HepG2 (cell line): Measurements from ENCODE around the gene DUSP9. TPM values are rescaled to one million over a fixed set of nuclear protein-coding genes. Genes with fewer than 3 reads are reported as not detected.

Source experiments
- ATAC-seq: fragments of 200-7000 bp; cut with Tn5 transposase; 3 replicates; pipeline ENCODE4 v1.9.1; 2020; ENCODE audit warnings: mild to moderate bottlenecking, moderate library complexity
- BruUV-seq: library from RNA; stranded (reverse); fragments of 400-500 nt; replicated peaks from 2 replicates; lab custom pipeline; 2021; lab: Mats Ljungman, UMichigan
- CTCF ChIA-PET: fragments of 300-600 bp; formaldehyde crosslinking; extraction: SDS; loops from one replicate; lab custom pipeline; 2021; ENCODE audit warnings: low total read pairs, inconsistent platforms, low intra/inter-chr PET ratio; lab: Yijun Ruan, JAX
- POLR2A ChIA-PET: fragments of 350-600 bp; sonication (Branson Sonifier 250); formaldehyde crosslinking; loops from one replicate; lab custom pipeline; 2020; ENCODE audit warnings: antibody characterized with exemption, inconsistent platforms; lab: Yijun Ruan, JAX
- DNase-seq: peaks from one replicate; pipeline ENCODE4 v3.0.0-alpha.2; 2015; ENCODE audit warnings: low spot score
- FAIRE-seq: peaks from 3 replicates; lab custom pipeline; 2011; peaks lifted over from hg19 to GRCh38; lab: Jason Lieb, UNC
- H2AFZ ChIP-seq: one replicate; pipeline ENCODE4 v1.6.1; 2011; ENCODE audit warnings: low read length, inconsistent platforms
- H3K27ac ChIP-seq: fragments of 300-600 bp; 3 replicates; pipeline ENCODE4 v1.8.0; 2011; ENCODE audit warnings: mixed run types, mild to moderate bottlenecking, mixed read lengths, low read length, inconsistent platforms; ENCODE audit not compliant: insufficient read depth; ENCODE audit errors: extremely low read length
- H3K27me3 ChIP-seq, 2 experiments: fragments of 200-600 bp in 1 of 2; 2 replicates in 1 of 2; 3 replicates in 1 of 2; pipeline versions ENCODE4 v1.6.0 to v1.8.0; 2011; ENCODE audit warnings: low read length in 2 of 2, mild to moderate bottlenecking in 2 of 2, moderate library complexity in 2 of 2, inconsistent platforms in 1 of 2; ENCODE audit not compliant: insufficient read depth in 2 of 2, control insufficient read depth in 1 of 2
- H3K36me3 ChIP-seq, 2 experiments: fragments of 200-600 bp in 1 of 2; replicated peaks in 1 of 2; 2 replicates in 1 of 2; 3 replicates in 1 of 2; pipeline versions ENCODE4 v1.5.1 to v1.8.0; 2011; ENCODE audit warnings: low read length in 2 of 2, inconsistent platforms in 1 of 2; ENCODE audit not compliant: insufficient read depth in 2 of 2, control insufficient read depth in 1 of 2
- H3K4me1 ChIP-seq: 2 replicates; pipeline ENCODE4 v1.5.1; 2012; ENCODE audit warnings: low read length, inconsistent platforms; ENCODE audit not compliant: insufficient read depth
- H3K4me2 ChIP-seq: 2 replicates; pipeline ENCODE4 v1.6.0; 2011; ENCODE audit warnings: low read depth, low read length, inconsistent platforms
- H3K4me3 ChIP-seq, 3 experiments: fragments of 200-600 bp in 1 of 3; sonication (generic), shearing (Covaris generic) in 1 of 3; replicated peaks in 1 of 3; 2 replicates each; pipeline ENCODE4 v1.5.1; 2011 to 2016; ENCODE audit warnings: low read length in 3 of 3, inconsistent platforms in 2 of 3, low read depth in 2 of 3, mild to moderate bottlenecking in 2 of 3, control low read depth in 1 of 3, mixed read lengths in 1 of 3; ENCODE audit not compliant: insufficient read depth in 1 of 3
- H3K79me2 ChIP-seq: one replicate; pipeline ENCODE4 v1.6.1; 2011; ENCODE audit warnings: low read length, inconsistent platforms; ENCODE audit not compliant: insufficient read depth
- H3K9ac ChIP-seq: 2 replicates; pipeline ENCODE4 v1.6.0; 2011; ENCODE audit warnings: mild to moderate bottlenecking, low read depth, low read length, inconsistent platforms; ENCODE audit not compliant: insufficient read depth
- H3K9me3 ChIP-seq: 2 replicates; pipeline ENCODE4 v1.5.1; 2012; ENCODE audit warnings: mild to moderate bottlenecking, low read length
- H4K20me1 ChIP-seq: 2 replicates; pipeline ENCODE4 v1.6.0; 2011; ENCODE audit warnings: inconsistent platforms, mild to moderate bottlenecking, low read length, moderate library complexity; ENCODE audit not compliant: insufficient read depth
- AGO1 ChIP-seq: fragments of 200-400 bp; formaldehyde crosslinking; IDR thresholded peaks from 2 replicates; pipeline ENCODE4 v1.6.1; 2017; ENCODE audit warnings: mild to moderate bottlenecking, low read depth, low read length, moderate library complexity; ENCODE audit not compliant: poor library complexity, severe bottlenecking
- AGO2 ChIP-seq: fragments of 200-400 bp; formaldehyde crosslinking; optimal IDR thresholded peaks from 2 replicates; pipeline ENCODE3; 2017; ENCODE audit warnings: mild to moderate bottlenecking, low read depth, low read length, moderate library complexity
- RBFOX2 ChIP-seq: fragments of 200-400 bp; formaldehyde crosslinking; IDR thresholded peaks from 2 replicates; pipeline ENCODE4 v1.6.1; 2017; ENCODE audit warnings: low read depth, mild to moderate bottlenecking, low read length
- ZSCAN22 ChIP-seq: sonication (generic); formaldehyde crosslinking; IDR thresholded peaks from 2 replicates; pipeline ENCODE4 v1.4.0; 2020; ENCODE audit warnings: mild to moderate bottlenecking, missing genetic modification reagents
- WGBS: methylation state at CpG from one replicate; pipeline ENCODE4 v1.1.6; 2017; ENCODE audit warnings: low lambda C conversion rate; 5-methylcytosine and 5-hydroxymethylcytosine counted together
- in situ Hi-C: cut with HindIII; loops from 2 replicates; pipeline ENCODE4 v1.10.0; 2017; ENCODE audit warnings: low pct_unique_long_range_greater_than_20kb; ENCODE audit not compliant: extremely low pct_ligation_motif_present
- intact Hi-C: fragments of 100-400 bp; cut with micrococcal nuclease; formaldehyde crosslinking; loops from one replicate; pipeline ENCODE4 v1.10.0; 2022; ENCODE audit not compliant: unreplicated experiment
- polyA plus RNA-seq, 8 experiments: library from polyadenylated mRNA; depleted of rRNA in 3 of 8; stranded (reverse) in 7 of 8; unstranded in 1 of 8; fragments of >200 nt; fragmentation: Illumina TruSeq in 4 of 8; extraction: Trizol in 4 of 8; gene quantifications; 2 replicates each; pipeline versions ENCODE4 v1.2.1 to v1.2.3, GENCODE V29; 2011 to 2016; ENCODE audit warnings: low read depth in 4 of 8, missing spikeins in 1 of 8, mixed read lengths in 1 of 8; ENCODE audit not compliant: insufficient read depth in 1 of 8
- total RNA-seq, 5 experiments: library from RNA; depleted of rRNA; stranded (reverse); fragments of >200 nt; fragmentation: Illumina TruSeq; extraction: Trizol; gene quantifications; 2 replicates each; pipeline ENCODE4 v1.2.3, GENCODE V29; 2016; ENCODE audit warnings: low read depth in 1 of 5
- TF ChIP-seq, protein P1 (sequence below): sonication (generic); formaldehyde crosslinking; IDR thresholded peaks from 2 replicates; pipeline ENCODE4 v1.5.0; 2020; ENCODE audit warnings: mild to moderate bottlenecking, missing genetic modification reagents, borderline replicate concordance
- TF ChIP-seq, protein P2 (sequence below): sonication (generic); formaldehyde crosslinking; IDR thresholded peaks from 2 replicates; pipeline ENCODE4 v1.4.0; 2020; ENCODE audit warnings: missing genetic modification reagents

The DUSP9 gene
- total and polyA plus RNA-seq, 2 of the 13 experiments (the other 11 are each of a cell fraction or from before 2014, with no cell fraction given): 235 to 435 TPM

DNA sequence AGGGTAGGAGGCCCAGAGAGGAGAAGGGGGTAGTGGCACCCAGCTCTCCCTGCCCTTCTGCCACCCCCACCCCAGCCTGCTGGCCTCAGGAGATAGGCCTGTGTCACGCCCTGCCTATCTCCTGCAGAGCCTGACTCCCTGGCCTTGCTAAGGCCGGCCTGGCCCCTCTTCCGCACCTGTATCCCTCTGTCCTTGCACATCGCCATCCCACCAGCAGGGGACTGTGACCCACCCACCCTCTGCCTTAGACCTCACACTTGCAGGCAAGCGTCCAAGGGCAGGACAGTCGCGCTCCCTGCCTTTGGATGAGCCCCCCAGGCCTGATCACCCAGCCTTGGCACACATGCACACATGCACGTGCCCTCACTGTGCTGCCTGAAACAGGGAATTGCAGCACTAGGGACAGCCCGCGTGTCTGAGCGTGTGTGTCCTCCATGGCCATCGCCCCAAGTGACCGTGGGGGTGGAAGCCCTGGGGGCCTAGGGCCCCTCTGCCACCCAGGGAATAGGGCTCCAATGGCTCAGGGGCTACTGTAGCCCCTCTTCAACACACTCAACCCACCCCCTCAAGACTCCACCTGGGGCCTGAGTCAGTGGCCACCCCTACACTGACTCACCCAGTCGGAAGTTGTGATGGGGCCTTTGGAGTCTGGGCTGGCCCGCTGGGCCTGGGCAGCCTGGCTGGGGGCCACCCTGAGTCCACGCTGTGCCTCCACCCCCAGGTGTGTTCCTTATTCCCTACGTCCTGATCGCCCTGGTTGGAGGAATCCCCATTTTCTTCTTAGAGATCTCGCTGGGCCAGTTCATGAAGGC, 42.9 kb downstream of the DUSP9 start:
- Histone ChIP-seq H3K4me2 (peak overlapping the region; percentile 75), H3K27me3 (no peaks in the 10 kb centered on the region), H3K9ac (peak overlapping the region; percentile 64), H2AFZ (no peak overlapping the region), H3K4me3 (peak overlapping the region; percentile 37 to 74 (median 68)), H3K4me1 (peaks cover 24% of the 10 kb centered on the region; the same call in 1 of the 2 replicates), H4K20me1 (peaks cover 22% of the 10 kb centered on the region), H3K9me3 (no peaks in the 10 kb centered on the region), H3K79me2 (peaks cover 20% of the 10 kb centered on the region), H3K27ac (no peak overlapping the region), H3K36me3 (peaks cover 0 to 3% of the 10 kb centered on the region in 2 experiments; a peak in 2 of 5 replicates)
- in situ Hi-C loops (no loop called here), intact Hi-C loops (no loop called here)
- ChIA-PET POLR2A (no interaction called here), CTCF (no interaction called here)
- TSS peak; percentile 46 for BruUV-seq
- 20% methylated on average over 1 of the region's 19 CpGs for WGBS
- DNase-seq: no peak
- FAIRE-seq: no peak
- ATAC-seq: peak; percentile 44
- TF ChIP-seq ZSCAN22 (CRISPR knock-in tag) (no peak), AGO2 (peak; percentile 29), AGO1 (peak; percentile 96), RBFOX2 (peak; percentile 69)
- TF ChIP-seq, protein P1, sequence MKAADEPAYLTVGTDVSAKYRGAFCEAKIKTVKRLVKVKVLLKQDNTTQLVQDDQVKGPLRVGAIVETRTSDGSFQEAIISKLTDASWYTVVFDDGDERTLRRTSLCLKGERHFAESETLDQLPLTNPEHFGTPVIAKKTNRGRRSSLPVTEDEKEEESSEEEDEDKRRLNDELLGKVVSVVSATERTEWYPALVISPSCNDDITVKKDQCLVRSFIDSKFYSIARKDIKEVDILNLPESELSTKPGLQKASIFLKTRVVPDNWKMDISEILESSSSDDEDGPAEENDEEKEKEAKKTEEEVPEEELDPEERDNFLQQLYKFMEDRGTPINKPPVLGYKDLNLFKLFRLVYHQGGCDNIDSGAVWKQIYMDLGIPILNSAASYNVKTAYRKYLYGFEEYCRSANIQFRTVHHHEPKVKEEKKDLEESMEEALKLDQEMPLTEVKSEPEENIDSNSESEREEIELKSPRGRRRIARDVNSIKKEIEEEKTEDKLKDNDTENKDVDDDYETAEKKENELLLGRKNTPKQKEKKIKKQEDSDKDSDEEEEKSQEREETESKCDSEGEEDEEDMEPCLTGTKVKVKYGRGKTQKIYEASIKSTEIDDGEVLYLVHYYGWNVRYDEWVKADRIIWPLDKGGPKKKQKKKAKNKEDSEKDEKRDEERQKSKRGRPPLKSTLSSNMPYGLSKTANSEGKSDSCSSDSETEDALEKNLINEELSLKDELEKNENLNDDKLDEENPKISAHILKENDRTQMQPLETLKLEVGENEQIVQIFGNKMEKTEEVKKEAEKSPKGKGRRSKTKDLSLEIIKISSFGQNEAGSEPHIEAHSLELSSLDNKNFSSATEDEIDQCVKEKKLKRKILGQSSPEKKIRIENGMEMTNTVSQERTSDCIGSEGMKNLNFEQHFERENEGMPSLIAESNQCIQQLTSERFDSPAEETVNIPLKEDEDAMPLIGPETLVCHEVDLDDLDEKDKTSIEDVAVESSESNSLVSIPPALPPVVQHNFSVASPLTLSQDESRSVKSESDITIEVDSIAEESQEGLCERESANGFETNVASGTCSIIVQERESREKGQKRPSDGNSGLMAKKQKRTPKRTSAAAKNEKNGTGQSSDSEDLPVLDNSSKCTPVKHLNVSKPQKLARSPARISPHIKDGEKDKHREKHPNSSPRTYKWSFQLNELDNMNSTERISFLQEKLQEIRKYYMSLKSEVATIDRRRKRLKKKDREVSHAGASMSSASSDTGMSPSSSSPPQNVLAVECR: peak; percentile 32; the same call in 1 of the 2 replicates
- TF ChIP-seq, protein P2, sequence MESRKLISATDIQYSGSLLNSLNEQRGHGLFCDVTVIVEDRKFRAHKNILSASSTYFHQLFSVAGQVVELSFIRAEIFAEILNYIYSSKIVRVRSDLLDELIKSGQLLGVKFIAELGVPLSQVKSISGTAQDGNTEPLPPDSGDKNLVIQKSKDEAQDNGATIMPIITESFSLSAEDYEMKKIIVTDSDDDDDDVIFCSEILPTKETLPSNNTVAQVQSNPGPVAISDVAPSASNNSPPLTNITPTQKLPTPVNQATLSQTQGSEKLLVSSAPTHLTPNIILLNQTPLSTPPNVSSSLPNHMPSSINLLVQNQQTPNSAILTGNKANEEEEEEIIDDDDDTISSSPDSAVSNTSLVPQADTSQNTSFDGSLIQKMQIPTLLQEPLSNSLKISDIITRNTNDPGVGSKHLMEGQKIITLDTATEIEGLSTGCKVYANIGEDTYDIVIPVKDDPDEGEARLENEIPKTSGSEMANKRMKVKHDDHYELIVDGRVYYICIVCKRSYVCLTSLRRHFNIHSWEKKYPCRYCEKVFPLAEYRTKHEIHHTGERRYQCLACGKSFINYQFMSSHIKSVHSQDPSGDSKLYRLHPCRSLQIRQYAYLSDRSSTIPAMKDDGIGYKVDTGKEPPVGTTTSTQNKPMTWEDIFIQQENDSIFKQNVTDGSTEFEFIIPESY (CRISPR knock-in tag): 0 out of 2 replicates have a peak, but pooled peaks have one; percentile 7
